ENCODE results near the gene MAD2L1BP.
"Not testable (repeated sequence)": the region's sequence is repeated elsewhere in the genome, so short reads cannot be mapped to it uniquely, and the experiment has no call there.

Gene MAD2L1BP

GRCh38 chr6:43648248-43648647, 12.6 kb downstream of the MAD2L1BP start:
- no peak for TF ChIP-seq CTCF (IDR thresholded peaks at IDR 0.05)
- DNase-seq (ENCODE audit: low spot score): no peak
- Histone ChIP-seq H3K4me3 (no peak overlapping the region), H3K27ac (no peak overlapping the region)

- H3K4me3 ChIP-seq; H3K27ac ChIP-seq; DNase-seq (ENCODE audit: low spot score): not testable (repeated sequence)
These were observed 17.2 kb downstream of the MAD2L1BP start for GRCh38 chr6:43652822-43653221.

GRCh38 chr6:43657221-43657802, 21.7 kb downstream of the MAD2L1BP start:
- no peak overlapping the region for H3K27ac ChIP-seq
- DNase-seq (ENCODE audit: low spot score): no peak
- no peak for TF ChIP-seq CTCF (IDR thresholded peaks at IDR 0.05)
- no peak overlapping the region for H3K4me3 ChIP-seq

- no peak for TF ChIP-seq CTCF (IDR thresholded peaks at IDR 0.05)
- H3K4me3 ChIP-seq: no peak overlapping the region
- H3K27ac ChIP-seq: no peak overlapping the region
- no peak for DNase-seq (ENCODE audit: low spot score)
These were observed 22.5 kb downstream of the MAD2L1BP start for GRCh38 chr6:43658161-43658560.

- DNase-seq (ENCODE audit: low spot score); H3K4me3 ChIP-seq; H3K27ac ChIP-seq: not testable (repeated sequence)
These were observed 27.3 kb downstream of the MAD2L1BP start for GRCh38 chr6:43662948-43663347.

- TF ChIP-seq CTCF (IDR thresholded peaks at IDR 0.05): no peak
- DNase-seq (ENCODE audit: low spot score): no peak
- Histone ChIP-seq H3K27ac (no peak overlapping the region), H3K4me3 (no peak overlapping the region)
These were observed 29.7 kb downstream of the MAD2L1BP start for GRCh38 chr6:43665376-43665775.

GRCh38 chr6:43666196-43666920, 30.7 kb downstream of the MAD2L1BP start:
- no peak for DNase-seq (ENCODE audit: low spot score)
- no peak for TF ChIP-seq CTCF (IDR thresholded peaks at IDR 0.05)
- H3K27ac ChIP-seq: no peak overlapping the region
- H3K4me3 ChIP-seq: no peak overlapping the region

Data from coronary artery (tissue), 2 donors.